HG02852 (cell line): ENCODE results near the gene EPHB4.

ENCODE experiments used
- ATAC-seq: cut with Tn5 transposase; IDR thresholded peaks from one replicate; pipeline ENCODE4 v1.9.1; 2021; ENCODE audit warnings: mild to moderate bottlenecking, moderate library complexity; ENCODE audit not compliant: unreplicated experiment

The EPHB4 gene

DNA sequence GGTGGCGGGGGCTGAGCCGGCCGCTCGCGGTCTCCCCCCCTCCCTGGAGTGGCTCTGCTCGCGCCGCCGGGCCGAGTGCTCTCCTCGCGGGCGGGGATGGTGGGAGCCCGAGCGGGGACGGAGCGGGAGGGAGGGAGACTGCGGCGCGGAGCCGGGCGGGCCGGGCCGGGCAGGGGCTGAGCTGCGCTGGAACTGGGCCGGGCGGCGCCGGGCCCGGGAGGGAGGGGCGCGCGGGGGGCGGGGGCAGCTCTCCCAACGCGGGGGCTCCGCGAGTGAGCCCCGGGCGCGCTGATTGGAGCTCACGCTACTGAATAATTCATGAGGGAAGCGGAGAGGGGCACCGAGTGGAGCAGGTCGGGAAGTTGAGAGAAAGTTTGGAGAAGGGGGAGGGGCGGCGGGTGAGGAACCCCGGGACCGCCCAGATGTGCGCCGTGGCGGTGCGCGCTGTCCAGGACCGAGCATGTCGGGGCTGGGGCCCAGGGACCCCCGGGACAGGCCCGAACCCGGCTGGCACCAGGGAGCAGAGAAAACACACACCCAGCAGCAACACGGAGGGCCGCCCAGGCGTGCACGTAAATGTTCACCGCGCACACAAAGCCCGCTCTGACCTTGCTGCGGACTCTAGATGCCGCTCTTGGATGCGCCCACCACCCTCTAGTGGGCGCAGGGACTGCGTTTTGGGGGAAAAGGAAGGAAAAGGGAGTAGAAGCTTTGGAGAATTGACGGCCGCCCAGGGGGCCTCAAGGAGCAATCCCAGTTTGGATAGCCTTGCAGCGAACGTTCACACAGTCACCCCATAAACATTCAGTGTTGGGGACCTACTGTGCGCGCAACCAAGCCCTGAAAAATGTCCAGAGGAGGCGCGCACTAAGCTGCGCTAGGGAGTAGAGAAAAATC lies at the start of gene EPHB4:
Gene EPHB4, minus strand, starts transcription at position 194 of the 897 bp plus-strand sequence. CDS start 493 bp downstream, outside the sequence.
- ATAC-seq, result no peak

DNA sequence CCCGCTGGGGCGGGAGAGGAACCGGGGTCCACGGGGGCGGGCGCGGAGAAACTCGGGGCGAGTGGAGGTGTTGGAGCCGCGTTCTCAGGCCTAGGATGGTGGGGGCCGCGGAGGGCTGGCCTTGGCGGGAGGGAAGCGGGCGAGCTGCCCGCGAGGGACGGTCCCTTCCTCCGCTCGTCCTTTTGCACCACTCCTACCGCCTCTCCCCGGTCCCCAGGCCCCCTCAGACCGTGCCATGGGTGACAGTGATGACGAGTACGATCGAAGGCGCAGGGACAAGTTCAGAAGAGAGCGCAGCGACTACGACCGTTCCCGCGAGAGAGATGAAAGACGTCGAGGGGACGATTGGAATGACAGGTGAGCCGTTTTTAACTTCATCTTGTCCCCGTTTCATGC lies 48.0 kb upstream of the EPHB4 start:
- peak; percentile 39 for ATAC-seq

GRCh38 chr7:100874577-100875355 lies 47.4 kb upstream of the EPHB4 start, which contains the start of gene SRRT:
SRRT (plus strand) TSS chr7:100875103; CDS start chr7:100875591, 488 bp downstream.
- peak; percentile 90 for ATAC-seq

GRCh38 chr7:100874300-100874576 lies 46.9 kb upstream of the EPHB4 start:
- no peak for ATAC-seq

- ATAC-seq, result no peak
These were observed 46.4 kb upstream of the EPHB4 start for GRCh38 chr7:100873599-100874299.

- ATAC-seq, result peak; percentile 17
These were observed 40.6 kb upstream of the EPHB4 start for GRCh38 chr7:100867776-100868485.

- ATAC-seq, result peak; percentile 54
These were observed 39.9 kb upstream of the EPHB4 start, which contains the start of gene TRIP6 for GRCh38 chr7:100867040-100867775. TRIP6 (plus strand) TSS chr7:100867387; CDS start chr7:100867498, 111 bp downstream.

DNA sequence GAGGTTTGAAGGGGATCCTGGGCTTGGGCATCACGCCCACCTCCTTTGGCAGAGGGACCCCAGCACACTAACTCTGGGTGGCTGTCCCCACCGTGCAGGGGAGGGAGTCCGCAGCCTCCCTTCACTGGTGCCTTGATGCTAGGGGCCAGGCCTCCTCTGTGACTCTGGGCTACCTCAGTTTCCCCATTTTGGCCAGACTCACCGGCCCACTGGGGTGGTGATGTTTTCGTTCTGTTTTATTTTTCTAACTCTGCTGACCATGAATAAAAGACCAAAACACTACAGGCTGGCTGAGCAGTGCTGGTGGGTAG lies 39.4 kb upstream of the EPHB4 start:
- no peak for ATAC-seq

DNA sequence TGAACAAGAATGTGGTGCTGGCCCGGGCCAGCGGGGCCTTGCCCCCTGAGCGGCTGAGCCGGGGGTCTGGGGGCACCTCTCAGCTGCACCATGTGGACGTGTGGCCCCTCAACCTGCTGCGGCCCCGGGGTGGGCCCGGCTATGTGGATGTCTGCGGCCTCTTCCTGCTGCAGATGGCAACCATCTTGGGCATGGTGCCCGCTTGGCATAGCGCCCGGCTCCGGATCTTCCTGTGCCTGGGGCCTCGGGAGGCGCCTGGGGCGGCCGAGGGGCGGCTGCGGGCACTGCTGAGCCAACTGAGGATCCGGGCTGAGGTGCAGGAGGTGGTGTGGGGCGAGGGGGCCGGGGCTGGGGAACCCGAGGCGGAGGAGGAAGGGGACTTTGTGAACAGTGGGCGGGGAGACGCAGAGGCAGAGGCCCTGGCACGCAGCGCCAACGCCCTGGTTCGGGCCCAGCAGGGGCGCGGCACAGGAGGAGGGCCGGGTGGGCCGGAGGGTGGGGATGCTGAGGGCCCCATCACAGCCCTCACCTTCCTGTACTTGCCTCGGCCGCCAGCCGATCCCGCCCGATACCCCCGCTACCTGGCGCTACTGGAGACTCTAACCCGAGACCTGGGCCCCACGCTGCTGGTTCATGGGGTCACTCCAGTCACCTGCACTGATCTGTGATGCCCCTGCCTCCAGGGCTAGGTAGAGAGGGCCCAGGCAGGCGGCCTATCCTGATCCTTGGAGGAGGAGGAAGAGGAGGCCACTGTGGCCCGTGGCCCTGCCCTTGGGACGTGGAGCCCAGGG lies 38.8 kb upstream of the EPHB4 start:
- ATAC-seq, result no peak

GRCh38 chr7:100865372-100865911 lies 38.1 kb upstream of the EPHB4 start:
- no peak for ATAC-seq

DNA sequence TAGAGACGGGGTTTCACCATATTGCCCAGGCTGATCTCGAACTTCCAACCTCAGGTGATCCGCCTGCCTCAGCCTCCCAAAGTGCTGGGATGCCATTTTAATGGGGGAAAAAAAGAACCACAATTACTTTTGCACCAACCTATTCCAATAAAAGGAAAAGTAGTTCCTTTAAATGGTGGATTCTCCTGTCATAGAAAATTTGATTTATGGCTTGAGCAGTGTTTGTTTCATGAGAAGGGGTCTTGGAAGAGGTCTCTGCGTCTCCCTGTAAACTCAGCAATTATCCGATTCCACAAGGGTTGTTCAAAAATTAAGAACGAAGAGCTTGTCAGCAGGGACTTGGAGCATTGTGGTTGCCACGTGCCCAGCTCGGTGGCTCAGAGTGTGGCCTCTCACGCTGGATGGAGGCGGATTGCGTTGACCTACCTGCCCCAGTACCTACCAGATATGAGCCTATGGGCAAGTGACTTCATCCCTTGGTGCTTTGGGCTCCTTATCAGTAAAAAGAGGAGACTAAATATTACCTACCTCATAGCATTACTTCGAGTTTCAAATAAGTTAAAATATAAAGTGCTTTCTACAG lies 37.0 kb upstream of the EPHB4 start:
- no peak for ATAC-seq

DNA sequence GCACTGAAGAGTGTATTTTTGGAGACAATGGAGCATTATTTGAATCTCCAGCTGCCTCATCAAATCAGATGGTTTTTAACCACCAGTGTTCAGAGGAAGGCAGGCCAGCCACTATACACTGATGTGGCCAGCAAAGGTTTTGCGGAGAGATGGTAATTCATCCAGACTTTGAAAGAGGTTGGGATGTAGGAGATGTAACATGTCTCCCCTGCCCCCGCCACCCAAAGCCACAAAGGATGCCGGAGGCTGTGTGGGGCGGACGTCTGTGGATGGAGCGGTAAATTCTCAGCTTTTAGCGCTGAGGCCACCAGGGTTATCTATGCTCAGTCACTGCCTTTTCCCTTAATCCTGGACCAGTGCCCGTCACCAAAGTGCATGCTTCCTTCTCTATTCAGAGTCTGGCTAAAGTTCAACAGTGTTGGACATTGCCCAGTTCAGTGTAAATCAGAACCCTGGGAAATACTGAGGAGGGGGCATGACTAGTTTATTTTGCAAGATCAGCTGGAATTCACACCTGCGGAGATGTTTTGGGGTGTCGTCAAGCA lies 36.2 kb upstream of the EPHB4 start:
- no peak for ATAC-seq

GRCh38 chr7:100861616-100861985 lies 34.3 kb upstream of the EPHB4 start:
- ATAC-seq, result no peak

DNA sequence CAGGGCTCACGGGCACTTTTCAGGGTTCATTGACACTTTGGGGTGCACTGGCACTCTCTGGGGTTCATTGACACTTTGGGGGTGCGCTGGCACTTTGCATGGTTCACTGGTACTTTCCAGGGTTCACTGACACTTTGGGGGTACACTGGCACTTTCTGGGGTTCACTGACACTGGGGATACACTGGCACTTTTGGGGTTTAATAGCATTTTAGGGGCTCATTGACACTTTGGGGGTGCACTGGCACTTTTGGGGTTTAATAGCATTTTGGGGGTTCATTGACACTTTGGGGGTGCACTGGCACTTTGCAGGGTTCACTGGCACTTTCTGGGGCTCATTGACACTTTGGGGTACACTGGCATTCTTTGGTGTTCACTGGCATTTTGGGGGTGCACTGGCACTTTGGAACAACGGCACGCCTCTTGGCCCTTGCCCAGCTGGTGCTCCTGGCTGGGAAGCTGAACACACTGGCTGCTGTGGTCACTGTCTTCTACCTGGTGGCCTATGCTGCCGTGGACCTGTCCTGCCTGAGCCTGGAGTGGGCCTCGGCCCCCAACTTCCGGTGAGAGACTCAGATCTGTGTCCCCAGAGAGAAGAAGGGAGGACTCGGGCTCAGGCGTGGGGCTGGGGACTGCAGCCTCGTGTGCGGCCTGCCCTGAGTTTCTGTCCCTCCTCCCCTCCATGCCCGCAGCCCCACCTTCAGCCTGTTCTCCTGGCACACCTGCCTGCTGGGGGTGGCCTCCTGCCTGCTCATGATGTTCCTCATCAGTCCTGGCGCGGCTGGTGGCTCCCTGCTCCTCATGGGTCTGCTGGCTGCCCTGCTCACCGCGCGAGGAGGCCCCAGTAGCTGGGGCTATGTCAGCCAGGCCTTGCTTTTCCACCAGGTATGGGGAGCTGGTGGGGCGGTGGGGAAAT lies 33.6 kb upstream of the EPHB4 start:
- ATAC-seq, result no peak

DNA sequence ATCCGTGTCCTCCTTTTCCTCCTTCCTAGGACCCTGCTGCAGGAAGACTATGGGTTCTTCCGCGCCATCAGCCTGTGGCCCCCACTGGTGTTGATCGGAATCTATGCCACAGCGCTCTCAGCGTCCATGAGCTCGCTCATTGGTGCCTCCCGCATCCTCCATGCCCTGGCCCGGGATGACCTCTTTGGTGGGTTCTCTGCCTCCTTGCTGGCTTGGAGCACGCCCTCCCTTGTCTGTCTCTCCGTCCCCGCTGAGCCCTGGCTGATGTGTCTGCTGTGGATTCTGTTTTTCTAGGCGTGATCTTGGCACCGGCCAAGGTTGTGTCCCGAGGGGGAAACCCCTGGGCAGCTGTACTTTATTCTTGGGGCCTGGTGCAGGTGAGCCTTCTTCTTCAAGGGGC lies 32.5 kb upstream of the EPHB4 start:
- no peak for ATAC-seq

DNA sequence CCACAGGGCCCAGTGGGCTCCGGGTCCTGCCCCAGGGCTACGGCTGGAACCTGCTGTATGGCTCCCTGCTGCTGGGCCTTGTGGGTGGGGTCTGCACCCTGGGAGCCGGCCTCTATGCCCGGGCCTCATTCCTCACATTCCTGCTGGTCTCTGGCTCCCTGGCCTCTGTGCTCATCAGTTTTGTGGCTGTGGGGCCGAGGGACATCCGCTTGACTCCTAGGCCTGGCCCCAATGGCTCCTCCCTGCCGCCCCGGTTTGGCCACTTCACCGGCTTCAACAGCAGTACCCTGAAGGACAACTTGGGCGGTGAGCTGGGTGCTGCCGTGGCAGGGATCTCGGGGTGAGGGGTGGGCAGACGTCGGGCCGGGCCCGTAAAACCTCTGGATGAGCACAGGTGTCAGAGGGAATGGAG lies 29.6 kb upstream of the EPHB4 start:
- ATAC-seq, result no peak

DNA sequence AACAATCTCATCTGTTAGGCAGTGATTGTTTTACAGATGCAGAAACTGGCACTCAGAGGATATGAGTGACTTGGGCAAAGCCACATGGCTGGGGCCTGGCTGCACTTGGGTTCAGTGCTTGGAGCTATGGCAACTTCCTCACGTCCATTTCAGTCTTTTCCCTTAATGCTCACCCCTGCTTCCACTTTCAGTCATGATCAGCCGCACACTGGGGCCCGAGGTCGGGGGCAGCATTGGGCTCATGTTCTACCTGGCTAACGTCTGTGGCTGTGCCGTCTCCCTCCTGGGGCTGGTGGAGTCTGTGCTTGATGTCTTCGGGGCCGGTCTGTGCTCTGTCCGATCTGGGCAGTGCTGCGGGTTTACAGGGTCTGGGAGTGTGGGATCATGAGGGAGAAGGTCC lies 28.2 kb upstream of the EPHB4 start:
- ATAC-seq, result no peak
